ENCODE data around the gene C1orf232.

GRCh38 chr1:26168410-26169197 is at the start of gene C1orf232:
- no peak for TF ChIP-seq CTCF (conservative IDR thresholded peaks at IDR 0.05; ENCODE audit: low read depth, low read length)
- TF ChIP-seq EZH2phosphoT487 (IDR thresholded peaks at IDR 0.05; ENCODE audit: borderline replicate concordance, low read length) = no peak
- no peak for TF ChIP-seq EZH2 (IDR thresholded peaks at IDR 0.05; ENCODE audit: low read length, unreplicated experiment)

All from PC-3 (cell line).